Mammary epithelial cell (primary cell): ENCODE measurements around the gene FBP2.

ENCODE experiments used
- CTCF ChIP-seq, 2 donors: IDR thresholded peaks in 1 of 2; conservative IDR thresholded peaks in 1 of 2; 2 replicates each; pipeline ENCODE4 v1.5.1; 2011 to 2012; ENCODE audit warnings: inconsistent platforms in 2 of 2, low read length in 2 of 2, mild to moderate bottlenecking in 2 of 2, control low read depth in 1 of 2, low read depth in 1 of 2; ENCODE audit not compliant: insufficient read depth in 1 of 2; ENCODE audit errors: extremely low read depth in 1 of 2
- EZH2 ChIP-seq: IDR thresholded peaks from 2 replicates; pipeline ENCODE4 v1.6.1; 2012; ENCODE audit warnings: low read length, inconsistent platforms, borderline replicate concordance

- no peak for TF ChIP-seq CTCF (conservative IDR thresholded peaks at IDR 0.05 in 1 of 2, IDR thresholded peaks at IDR 0.05 in 1 of 2; ENCODE audit: extremely low read depth in 1 of 2, insufficient read depth in 1 of 2, low read depth in 1 of 2, low read length in 2 of 2)
- TF ChIP-seq EZH2 = no peak
These were observed 4.9 kb downstream of the FBP2 start for GRCh38 chr9:94588681-94589080.
